NOMO-1 (cell line): ENCODE results near the gene KIFAP3.
"Not testable (repeated sequence)": the region's sequence is repeated elsewhere in the genome, so short reads cannot be mapped to it uniquely, and the experiment has no call there.

Experiments
- DNase-seq, 2 experiments: peaks; one replicate each; lab custom pipeline; 2025; ENCODE audit not compliant: unreplicated experiment in 2 of 2; lab: John Stamatoyannopoulos, UW

Gene KIFAP3

GRCh38 chr1:170064821-170065220 is 9.7 kb downstream of the KIFAP3 start:
- no peak for DNase-seq

- no peak for DNase-seq
Measured at GRCh38 chr1:170063109-170063826, 11.2 kb downstream of the KIFAP3 start.

GRCh38 chr1:170061676-170062075 is 12.8 kb downstream of the KIFAP3 start:
- DNase-seq = not testable (repeated sequence)

GRCh38 chr1:170060015-170060520 is 14.4 kb downstream of the KIFAP3 start:
- not testable (repeated sequence) for DNase-seq

- no peak for DNase-seq
Measured at GRCh38 chr1:170049176-170049800, 25.2 kb downstream of the KIFAP3 start.

- no peak for DNase-seq
Measured at GRCh38 chr1:170048515-170048914, 26.0 kb downstream of the KIFAP3 start.

GRCh38 chr1:170044187-170044586 is 30.3 kb downstream of the KIFAP3 start:
- DNase-seq = no peak

- no peak for DNase-seq
Measured at GRCh38 chr1:170041423-170042192, 32.9 kb downstream of the KIFAP3 start.

- no peak for DNase-seq
Measured at GRCh38 chr1:170032531-170033280, 41.8 kb downstream of the KIFAP3 start.

- DNase-seq = no peak
Measured at GRCh38 chr1:170030212-170030611, 44.3 kb downstream of the KIFAP3 start.

GRCh38 chr1:170027760-170028159 is 46.7 kb downstream of the KIFAP3 start:
- no peak for DNase-seq

GRCh38 chr1:170020859-170021258 is 53.6 kb downstream of the KIFAP3 start:
- no peak for DNase-seq

GRCh38 chr1:170017478-170017877 is 57.0 kb downstream of the KIFAP3 start:
- DNase-seq = no peak

- DNase-seq = no peak
Measured at GRCh38 chr1:170012920-170013319, 61.6 kb downstream of the KIFAP3 start.

- no peak for DNase-seq
Measured at GRCh38 chr1:170010443-170010842, 64.1 kb downstream of the KIFAP3 start.

- DNase-seq = no peak
Measured at GRCh38 chr1:170009551-170009950, 64.9 kb downstream of the KIFAP3 start.

- DNase-seq = not testable (repeated sequence)
Measured at GRCh38 chr1:170008745-170009144, 65.8 kb downstream of the KIFAP3 start.

- not testable (repeated sequence) for DNase-seq
Measured at GRCh38 chr1:170003270-170003835, 71.1 kb downstream of the KIFAP3 start.

GRCh38 chr1:170001266-170001665 is 73.2 kb downstream of the KIFAP3 start:
- DNase-seq = no peak

- DNase-seq = no peak
Measured at GRCh38 chr1:169999761-170000160, 74.7 kb downstream of the KIFAP3 start.
